ENCODE data around the gene LRMDA.

LRMDA gene

DNA sequence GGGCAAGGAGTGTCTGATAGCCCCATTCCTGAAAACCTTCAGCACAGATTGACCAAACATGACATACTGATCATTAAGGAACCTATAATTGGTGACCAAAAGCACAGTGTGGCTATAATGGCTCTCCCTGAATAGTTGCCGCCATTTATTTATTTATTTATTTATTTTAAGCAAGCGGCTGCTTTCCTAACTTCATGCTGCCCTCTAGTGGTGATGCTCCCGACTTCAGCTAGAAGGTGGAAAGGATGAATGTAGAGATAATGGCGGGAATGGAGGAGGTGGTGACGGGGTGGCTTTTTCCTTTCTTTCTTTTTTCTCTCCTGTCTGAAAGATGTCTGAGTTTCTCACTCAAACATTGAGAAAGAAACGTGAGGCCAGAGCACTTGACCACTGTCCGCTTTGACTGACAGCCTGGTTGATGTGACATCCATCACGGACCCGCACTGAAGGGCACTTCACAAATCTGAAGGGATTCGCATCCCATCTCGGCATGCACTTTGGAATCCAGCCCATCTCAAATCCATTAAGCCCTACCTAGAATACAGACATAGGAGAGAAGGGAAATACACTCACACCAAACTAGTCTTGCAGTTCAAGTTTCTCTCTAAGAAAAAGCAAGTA lies 1116.0 kb downstream of the LRMDA start:
- H3K36me3 Mint-ChIP-seq (ENCODE audit: low read depth) = no peaks in the 10 kb centered on the region
- no peaks in the 10 kb centered on the region for H3K9me3 Mint-ChIP-seq
- no peaks in the 10 kb centered on the region for H3K27me3 Mint-ChIP-seq
- H3K4me3 Mint-ChIP-seq = no peak overlapping the region
- H3K27ac Mint-ChIP-seq = no peak overlapping the region
- intact Hi-C loops (cut with micrococcal nuclease) = loop anchor here (5.0 kb wide), 2 partner anchors 440 to 1150 kb away; no protein-coding TSS in a partner anchor
- H3K4me1 Mint-ChIP-seq (ENCODE audit: low read depth) = peaks cover 1% of the 10 kb centered on the region

DNA sequence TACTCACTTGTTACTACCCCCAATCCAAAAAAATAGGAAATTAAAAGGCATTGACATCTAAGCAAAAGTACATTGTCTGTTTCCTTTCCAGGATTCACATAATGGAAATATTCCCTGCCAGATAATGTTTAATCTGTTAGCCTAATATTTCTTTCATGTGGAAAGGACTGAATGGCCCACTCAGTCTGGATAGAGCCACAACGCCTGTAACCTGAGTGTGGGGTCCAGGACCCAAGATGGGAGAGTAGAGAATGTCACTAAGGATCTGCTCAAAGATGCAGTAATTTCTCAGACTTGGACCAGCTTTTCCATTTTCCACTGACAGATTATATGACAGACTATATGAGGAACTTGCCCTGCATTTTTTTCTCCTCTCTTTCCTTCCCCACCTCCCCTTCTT lies 1117.3 kb downstream of the LRMDA start:
- Mint-ChIP-seq H3K4me1 (ENCODE audit: low read depth) (peaks cover 5% of the 10 kb centered on the region), H3K27me3 (no peaks in the 10 kb centered on the region), H3K9me3 (no peaks in the 10 kb centered on the region), H3K36me3 (ENCODE audit: low read depth) (no peaks in the 10 kb centered on the region), H3K4me3 (no peak overlapping the region), H3K27ac (no peak overlapping the region)
- intact Hi-C loops (cut with micrococcal nuclease) = loop anchor here (5.0 kb wide), 2 partner anchors 439 to 1151 kb away; no protein-coding TSS in a partner anchor

DNA sequence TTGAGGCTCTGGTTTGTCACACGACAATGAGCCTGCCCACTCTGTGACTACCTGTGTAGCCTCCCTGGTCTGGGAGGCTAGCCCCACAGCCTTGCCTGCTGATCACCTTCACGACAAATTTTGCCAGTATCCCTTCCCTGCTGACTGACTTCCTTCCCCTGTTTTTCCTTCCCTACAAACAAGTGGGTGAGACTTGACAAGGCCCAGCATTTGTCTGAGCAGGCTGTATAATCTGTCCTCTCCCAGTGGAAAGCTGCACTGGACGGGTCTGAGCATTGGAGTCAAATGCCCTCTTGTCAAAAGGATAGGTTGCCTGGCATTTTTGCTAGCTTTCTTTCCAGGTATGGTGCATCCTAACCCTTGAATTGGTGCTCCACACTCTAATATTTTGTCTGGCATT lies 1117.7 kb downstream of the LRMDA start:
- Mint-ChIP-seq H3K4me1 (ENCODE audit: low read depth) (peaks cover 5% of the 10 kb centered on the region), H3K4me3 (no peak overlapping the region), H3K9me3 (no peaks in the 10 kb centered on the region), H3K36me3 (ENCODE audit: low read depth) (no peaks in the 10 kb centered on the region), H3K27me3 (no peaks in the 10 kb centered on the region), H3K27ac (no peak overlapping the region)
- intact Hi-C loops (cut with micrococcal nuclease) = loop anchor here (5.0 kb wide), 2 partner anchors 438 to 1152 kb away; no protein-coding TSS in a partner anchor

DNA sequence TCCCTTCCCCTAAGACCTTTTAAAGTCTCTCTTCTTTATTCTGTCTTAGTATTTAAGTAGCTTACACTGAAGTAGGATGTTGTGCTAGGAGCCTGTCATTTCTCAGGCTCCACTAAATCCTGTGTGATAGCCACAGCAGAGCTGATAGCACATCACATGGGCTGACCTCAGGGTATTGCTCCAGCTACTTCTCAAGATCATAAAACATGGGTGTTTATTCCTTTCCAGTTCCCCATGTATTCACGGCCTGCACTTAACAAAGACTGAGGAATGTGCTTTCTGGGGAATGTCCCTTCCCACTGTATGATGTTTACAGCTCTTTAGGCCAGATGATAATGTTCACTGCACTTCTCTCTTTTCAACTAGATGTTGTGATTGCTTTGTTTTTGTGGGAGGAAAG lies 1119.4 kb downstream of the LRMDA start:
- intact Hi-C loops (cut with micrococcal nuclease) = no loop called here
- no peaks in the 10 kb centered on the region for H3K9me3 Mint-ChIP-seq
- no peak overlapping the region for H3K4me3 Mint-ChIP-seq
- no peaks in the 10 kb centered on the region for H3K27me3 Mint-ChIP-seq
- H3K36me3 Mint-ChIP-seq (ENCODE audit: low read depth) = no peaks in the 10 kb centered on the region
- H3K27ac Mint-ChIP-seq = no peak overlapping the region
- H3K4me1 Mint-ChIP-seq (ENCODE audit: low read depth) = peaks cover 5% of the 10 kb centered on the region

DNA sequence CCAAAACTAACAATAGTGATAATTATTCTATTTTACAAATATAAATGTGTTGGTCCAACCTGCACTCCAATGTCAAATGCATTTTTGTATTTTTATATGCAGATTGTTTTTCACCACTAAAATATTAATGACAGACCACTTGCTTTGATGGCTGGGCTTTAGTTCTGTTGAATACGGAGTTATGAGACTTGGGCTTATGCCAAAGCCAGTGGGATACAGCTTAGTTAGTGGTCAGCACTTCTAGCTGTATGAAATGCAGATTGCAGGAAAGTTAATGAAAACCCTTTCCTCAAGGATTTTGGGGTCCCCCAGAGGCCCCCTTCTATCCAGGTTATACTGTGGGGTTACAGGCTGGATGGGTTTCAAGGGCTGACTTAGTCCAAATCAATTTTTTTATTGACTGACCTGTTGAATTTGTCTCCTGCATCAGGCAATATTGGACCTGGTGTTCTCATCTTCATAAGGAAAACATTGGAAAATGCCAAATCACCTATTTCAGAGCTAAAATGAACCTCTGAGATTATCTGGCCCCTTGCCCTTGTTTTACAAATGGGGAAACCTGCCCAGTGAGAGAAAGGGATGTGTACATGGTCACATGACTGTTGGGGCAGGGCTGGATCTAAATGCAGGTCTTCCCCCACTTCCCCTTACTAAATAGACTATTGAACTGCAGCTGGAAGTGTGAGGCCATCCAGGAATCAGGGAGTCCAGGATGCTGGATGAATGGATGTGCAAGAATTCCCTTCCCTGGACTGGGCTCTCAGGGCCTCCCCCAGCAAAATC lies 1120.9 kb downstream of the LRMDA start:
- Mint-ChIP-seq H3K27me3 (no peaks in the 10 kb centered on the region), H3K9me3 (no peaks in the 10 kb centered on the region), H3K4me1 (ENCODE audit: low read depth) (peaks cover 5% of the 10 kb centered on the region), H3K36me3 (ENCODE audit: low read depth) (no peaks in the 10 kb centered on the region), H3K27ac (no peak overlapping the region), H3K4me3 (no peak overlapping the region)
- intact Hi-C loops (cut with micrococcal nuclease) = no loop called here

DNA sequence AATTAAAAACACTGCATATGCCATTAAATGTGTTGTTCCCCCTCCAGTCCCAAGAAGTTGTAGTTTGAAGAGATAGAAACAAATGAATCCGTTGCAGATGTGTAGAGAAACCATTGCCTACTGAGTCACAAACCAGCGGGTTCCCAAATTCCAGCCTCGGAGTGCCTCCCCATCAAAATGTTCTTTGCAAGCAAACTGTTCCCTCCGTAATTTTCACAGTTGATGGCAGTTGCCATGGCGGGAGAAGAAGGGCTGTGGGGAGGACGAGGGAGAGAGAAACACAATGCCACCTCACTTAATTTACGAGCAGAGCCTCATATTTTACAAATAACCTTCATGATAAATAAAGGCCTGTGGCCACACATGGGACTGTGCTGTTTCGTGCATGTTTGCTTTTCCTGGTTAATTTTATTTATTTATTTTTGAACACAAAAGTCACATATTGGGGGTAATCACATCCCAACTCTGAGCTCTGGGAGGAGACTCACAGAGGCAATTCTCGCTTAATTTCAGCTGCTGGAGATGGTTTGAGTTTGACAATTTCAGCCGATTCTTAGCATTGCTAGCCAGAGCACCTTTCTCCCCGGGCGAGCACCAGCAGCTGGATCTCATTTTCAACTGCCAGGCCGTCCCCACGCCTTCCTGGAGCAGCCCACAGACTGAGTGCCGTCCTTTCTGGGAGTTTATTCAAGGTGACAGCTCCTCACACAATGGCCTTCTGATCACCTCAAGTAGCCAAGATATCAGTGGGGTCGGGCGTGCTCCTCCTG lies 1122.0 kb downstream of the LRMDA start:
- intact Hi-C loops (cut with micrococcal nuclease) = no loop called here
- Mint-ChIP-seq H3K4me3 (no peak overlapping the region), H3K27ac (no peak overlapping the region), H3K4me1 (ENCODE audit: low read depth) (peaks cover 5% of the 10 kb centered on the region), H3K36me3 (ENCODE audit: low read depth) (peaks cover 7% of the 10 kb centered on the region), H3K9me3 (no peaks in the 10 kb centered on the region), H3K27me3 (no peaks in the 10 kb centered on the region)

DNA sequence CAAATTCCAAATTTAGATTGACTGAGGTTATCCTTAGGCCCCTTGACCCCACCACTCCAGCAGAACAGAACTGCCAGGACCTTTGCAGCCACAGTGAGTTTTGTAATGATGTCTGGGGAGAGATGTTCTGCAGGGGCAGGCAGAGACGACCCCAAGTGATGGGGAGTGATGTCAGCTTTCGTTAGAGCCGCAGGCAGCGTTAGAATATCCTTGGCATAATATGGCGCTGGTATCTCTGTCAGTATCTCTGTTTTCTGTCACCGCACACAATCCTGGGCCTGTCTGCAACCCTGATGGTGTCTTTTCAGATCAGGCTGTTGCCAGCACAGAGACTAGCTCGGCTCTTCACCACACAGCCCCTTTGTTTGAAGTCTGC lies 1122.6 kb downstream of the LRMDA start:
- Mint-ChIP-seq H3K27me3 (no peaks in the 10 kb centered on the region), H3K27ac (no peak overlapping the region), H3K4me1 (ENCODE audit: low read depth) (peaks cover 5% of the 10 kb centered on the region), H3K4me3 (no peak overlapping the region), H3K36me3 (ENCODE audit: low read depth) (peaks cover 7% of the 10 kb centered on the region), H3K9me3 (no peaks in the 10 kb centered on the region)
- intact Hi-C loops (cut with micrococcal nuclease) = no loop called here

DNA sequence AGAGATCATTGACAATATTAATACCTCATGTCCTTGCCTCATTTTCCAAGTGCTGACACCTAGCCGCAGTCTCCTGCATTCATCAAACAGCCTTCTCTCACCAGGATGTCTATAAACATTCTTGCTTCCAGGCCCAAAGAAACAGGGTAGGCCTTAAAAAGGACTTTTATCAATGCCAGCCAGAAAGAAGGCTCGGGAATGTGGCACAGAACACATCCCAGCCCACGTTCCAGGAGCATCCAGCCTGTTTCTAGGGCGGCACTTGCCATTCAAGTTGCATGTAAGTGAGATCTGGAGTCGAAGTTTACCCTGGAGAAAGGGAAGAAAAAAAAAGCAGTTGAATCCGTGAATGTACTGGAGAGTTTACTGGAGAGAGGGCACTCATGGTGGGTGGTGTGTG lies 1123.1 kb downstream of the LRMDA start:
- H3K4me3 Mint-ChIP-seq = no peak overlapping the region
- intact Hi-C loops (cut with micrococcal nuclease) = no loop called here
- peaks cover 7% of the 10 kb centered on the region for H3K36me3 Mint-ChIP-seq (ENCODE audit: low read depth)
- H3K27ac Mint-ChIP-seq = no peak overlapping the region
- peaks cover 5% of the 10 kb centered on the region for H3K4me1 Mint-ChIP-seq (ENCODE audit: low read depth)
- H3K9me3 Mint-ChIP-seq = no peaks in the 10 kb centered on the region
- no peaks in the 10 kb centered on the region for H3K27me3 Mint-ChIP-seq

DNA sequence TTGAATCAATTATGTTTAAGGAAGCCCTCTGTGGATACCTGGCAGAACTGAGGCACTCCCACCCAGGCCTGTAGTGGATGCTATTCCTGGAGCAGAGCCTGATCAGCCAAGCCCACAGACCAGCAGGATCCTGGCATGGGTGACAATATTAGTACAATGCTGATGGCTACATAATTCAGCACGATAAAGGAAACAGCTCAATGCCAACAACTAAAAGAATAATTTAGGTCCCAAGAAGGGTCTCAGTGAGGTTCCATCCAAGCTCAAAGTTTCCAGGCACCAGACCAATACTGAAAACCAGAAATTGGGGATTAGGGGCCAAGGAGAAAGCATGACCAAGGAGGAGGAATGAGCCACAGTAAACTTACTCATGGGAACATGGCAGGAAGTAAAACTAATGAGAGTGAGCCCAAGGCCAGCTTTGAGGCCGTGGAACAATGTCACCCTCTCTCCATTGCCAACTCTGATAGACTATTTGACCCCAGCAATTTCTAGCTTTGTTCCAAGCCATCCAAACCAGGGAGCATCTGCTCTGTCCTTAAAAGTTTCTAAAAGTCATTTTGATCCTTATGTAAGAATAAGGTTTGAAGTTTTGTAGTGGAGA lies 1123.7 kb downstream of the LRMDA start:
- Mint-ChIP-seq H3K36me3 (ENCODE audit: low read depth) (peaks cover 7% of the 10 kb centered on the region), H3K9me3 (no peaks in the 10 kb centered on the region), H3K4me1 (ENCODE audit: low read depth) (peaks cover 5% of the 10 kb centered on the region), H3K27ac (no peak overlapping the region), H3K4me3 (no peak overlapping the region), H3K27me3 (no peaks in the 10 kb centered on the region)
- intact Hi-C loops (cut with micrococcal nuclease) = no loop called here

DNA sequence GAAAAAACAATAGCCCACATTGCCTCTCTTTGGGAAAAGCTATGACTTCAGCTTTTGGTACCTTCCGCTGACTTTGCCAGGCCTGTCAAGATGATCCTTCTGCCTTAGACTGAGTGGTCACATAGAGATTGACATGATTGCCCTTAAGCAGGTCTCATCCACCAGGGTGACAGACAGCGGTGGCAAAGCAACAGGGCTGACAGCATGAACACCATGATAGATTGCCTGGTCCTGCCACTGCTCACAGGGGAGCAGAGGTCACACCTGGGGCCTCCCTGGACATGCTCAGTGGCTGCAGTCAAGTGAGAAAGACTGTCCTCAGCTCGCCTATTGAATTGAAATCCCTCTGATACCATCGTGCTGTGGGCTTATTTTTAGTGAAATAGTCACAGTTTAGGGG lies 1125.9 kb downstream of the LRMDA start:
- Mint-ChIP-seq H3K4me3 (no peak overlapping the region), H3K36me3 (ENCODE audit: low read depth) (peaks cover 7% of the 10 kb centered on the region), H3K4me1 (ENCODE audit: low read depth) (peaks cover 4% of the 10 kb centered on the region), H3K9me3 (no peaks in the 10 kb centered on the region), H3K27me3 (no peaks in the 10 kb centered on the region), H3K27ac (no peak overlapping the region)
- intact Hi-C loops (cut with micrococcal nuclease) = no loop called here

DNA sequence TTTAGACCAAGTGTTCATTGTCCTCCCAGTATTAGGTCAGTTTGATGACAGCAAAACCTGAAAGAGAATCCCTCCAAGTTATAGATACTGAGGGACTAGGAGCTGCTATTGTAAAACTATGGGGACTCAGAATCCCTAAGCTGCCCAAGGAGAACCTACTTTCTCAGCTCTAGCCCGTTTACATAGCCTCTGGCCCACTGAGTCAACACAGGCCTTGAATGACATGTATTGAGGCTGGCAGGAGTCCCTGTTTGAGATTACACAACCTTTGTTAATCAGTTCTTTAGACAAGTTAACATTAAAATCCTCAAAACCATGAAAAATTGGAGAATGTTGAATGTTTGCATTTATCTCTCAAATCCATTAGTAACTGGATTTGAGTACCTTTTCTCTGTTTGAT lies 1127.2 kb downstream of the LRMDA start:
- no peaks in the 10 kb centered on the region for H3K27me3 Mint-ChIP-seq
- no peak overlapping the region for H3K27ac Mint-ChIP-seq
- no peaks in the 10 kb centered on the region for H3K4me1 Mint-ChIP-seq (ENCODE audit: low read depth)
- H3K4me3 Mint-ChIP-seq = no peak overlapping the region
- no peaks in the 10 kb centered on the region for H3K9me3 Mint-ChIP-seq
- peaks cover 7% of the 10 kb centered on the region for H3K36me3 Mint-ChIP-seq (ENCODE audit: low read depth)
- intact Hi-C loops (cut with micrococcal nuclease) = no loop called here

DNA sequence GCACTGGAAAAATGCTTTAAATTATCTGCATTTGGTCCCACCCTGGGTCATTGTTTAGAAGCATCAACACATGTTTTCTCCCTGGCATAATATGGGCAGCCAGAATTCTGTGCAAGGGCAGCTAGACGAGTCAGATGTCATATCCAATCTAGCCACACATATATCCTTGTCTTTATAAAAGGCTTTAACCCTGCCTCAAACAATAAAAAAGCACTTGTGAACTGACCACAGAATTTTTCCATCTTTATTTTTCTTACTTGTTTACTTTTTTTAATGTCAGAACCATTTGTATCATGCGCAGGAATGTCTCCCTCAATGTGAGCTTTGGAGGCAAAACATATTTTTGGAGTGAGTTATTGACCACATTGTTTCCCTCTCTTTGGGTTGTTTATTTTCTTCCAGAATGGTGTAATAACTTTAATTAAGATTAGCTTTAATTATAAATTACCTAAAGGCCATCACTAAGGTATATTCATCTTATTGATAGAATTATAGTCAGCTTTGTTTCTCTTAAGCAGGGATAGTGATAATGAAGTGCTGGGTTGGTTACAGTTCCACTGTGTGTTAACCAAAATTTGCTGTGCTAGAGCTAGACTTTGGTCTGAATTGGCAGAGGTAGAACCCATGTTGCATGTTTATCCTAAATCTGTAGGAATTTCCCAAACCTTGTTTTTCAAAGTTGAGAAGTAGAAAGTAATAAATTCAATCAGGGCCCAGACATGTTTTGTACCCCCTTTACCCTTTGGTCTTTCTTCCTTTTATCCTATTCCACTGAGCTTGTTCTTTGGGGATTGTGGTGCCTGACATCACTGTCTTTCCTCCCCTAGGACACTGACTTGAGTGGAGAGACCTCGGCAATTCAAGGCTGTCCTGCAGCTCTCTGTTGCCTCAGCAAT lies 1127.8 kb downstream of the LRMDA start:
- intact Hi-C loops (cut with micrococcal nuclease) = no loop called here
- no peak overlapping the region for H3K27ac Mint-ChIP-seq
- H3K9me3 Mint-ChIP-seq = no peaks in the 10 kb centered on the region
- H3K4me3 Mint-ChIP-seq = no peak overlapping the region
- no peaks in the 10 kb centered on the region for H3K27me3 Mint-ChIP-seq
- no peaks in the 10 kb centered on the region for H3K4me1 Mint-ChIP-seq (ENCODE audit: low read depth)
- H3K36me3 Mint-ChIP-seq (ENCODE audit: low read depth) = peaks cover 7% of the 10 kb centered on the region

DNA sequence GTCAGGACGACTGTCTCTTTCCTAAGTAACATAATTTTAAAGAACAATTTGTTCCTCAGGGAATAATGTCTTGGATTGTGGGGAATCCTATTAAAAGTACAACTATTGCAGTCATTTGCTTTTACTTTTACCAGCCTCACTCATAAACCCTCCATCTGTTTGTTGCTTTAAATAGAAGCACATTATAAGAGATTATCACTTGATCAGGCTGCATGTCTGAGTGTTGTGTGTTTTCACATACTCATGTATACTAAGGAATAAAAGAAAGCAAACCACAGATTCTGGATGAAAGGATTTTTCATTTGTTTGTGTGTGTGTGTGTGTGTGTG lies 1128.4 kb downstream of the LRMDA start:
- no peak overlapping the region for H3K4me3 Mint-ChIP-seq
- H3K36me3 Mint-ChIP-seq (ENCODE audit: low read depth) = peaks cover 7% of the 10 kb centered on the region
- H3K4me1 Mint-ChIP-seq (ENCODE audit: low read depth) = no peaks in the 10 kb centered on the region
- H3K27ac Mint-ChIP-seq = no peak overlapping the region
- H3K27me3 Mint-ChIP-seq = no peaks in the 10 kb centered on the region
- no peaks in the 10 kb centered on the region for H3K9me3 Mint-ChIP-seq
- intact Hi-C loops (cut with micrococcal nuclease) = no loop called here

All from dendritic cell treated with granulocyte-macrophage colony-stimulating factor and Interleukin-4, amounts not matched to agents 40 ng/mL and 50 ng/mL, for 4 days (primary cell).